Measurements from ENCODE around the gene TMEM131L.
"Not testable (repeated sequence)": the region's sequence is repeated elsewhere in the genome, so short reads cannot be mapped to it uniquely, and the experiment has no call there.

TMEM131L gene

GRCh38 chr4:153573221-153573620 lies 107.1 kb downstream of the TMEM131L start:
- DNase-seq (ENCODE audit: low spot score): no peak

- DNase-seq (ENCODE audit: low spot score): peak; percentile 60
Observed at GRCh38 chr4:153573881-153574802, 108.0 kb downstream of the TMEM131L start.

- DNase-seq (ENCODE audit: low spot score): no peak
Observed at GRCh38 chr4:153576443-153576774, 110.2 kb downstream of the TMEM131L start.

- DNase-seq (ENCODE audit: low spot score): no peak
Observed at GRCh38 chr4:153577053-153577452, 110.9 kb downstream of the TMEM131L start.

- DNase-seq (ENCODE audit: low spot score): no peak
Observed at GRCh38 chr4:153579410-153579809, 113.2 kb downstream of the TMEM131L start.

GRCh38 chr4:153579872-153580271 lies 113.7 kb downstream of the TMEM131L start:
- DNase-seq (ENCODE audit: low spot score): no peak

GRCh38 chr4:153582954-153583702 lies 117.0 kb downstream of the TMEM131L start:
- no peak for DNase-seq (ENCODE audit: low spot score)

GRCh38 chr4:153585026-153585425 lies 118.9 kb downstream of the TMEM131L start:
- no peak for DNase-seq (ENCODE audit: low spot score)

- DNase-seq (ENCODE audit: low spot score): no peak
Observed at GRCh38 chr4:153589703-153590595, 123.8 kb downstream of the TMEM131L start.

GRCh38 chr4:153591441-153591840 lies 125.3 kb downstream of the TMEM131L start:
- DNase-seq (ENCODE audit: low spot score): no peak

GRCh38 chr4:153592064-153592463 lies 125.9 kb downstream of the TMEM131L start:
- DNase-seq (ENCODE audit: low spot score): no peak

- no peak for DNase-seq (ENCODE audit: low spot score)
Observed at GRCh38 chr4:153593161-153593560, 127.0 kb downstream of the TMEM131L start.

GRCh38 chr4:153594210-153594609 lies 128.1 kb downstream of the TMEM131L start:
- no peak for DNase-seq (ENCODE audit: low spot score)

- peak; percentile 40 for DNase-seq (ENCODE audit: low spot score)
Observed at GRCh38 chr4:153595894-153596601, 129.9 kb downstream of the TMEM131L start.

GRCh38 chr4:153602758-153603157 lies 136.6 kb downstream of the TMEM131L start:
- DNase-seq (ENCODE audit: low spot score): no peak

- peak; percentile 5 for DNase-seq (ENCODE audit: low spot score)
Observed at GRCh38 chr4:153603258-153603657, 137.1 kb downstream of the TMEM131L start.

- DNase-seq (ENCODE audit: low spot score): no peak
Observed at GRCh38 chr4:153603835-153604234, 137.7 kb downstream of the TMEM131L start.

GRCh38 chr4:153609070-153609469 lies 142.9 kb downstream of the TMEM131L start:
- DNase-seq (ENCODE audit: low spot score): not testable (repeated sequence)

GRCh38 chr4:153610623-153611376 lies 144.6 kb downstream of the TMEM131L start:
- no peak for DNase-seq (ENCODE audit: low spot score)

GRCh38 chr4:153611679-153612078 lies 145.5 kb downstream of the TMEM131L start:
- no peak for DNase-seq (ENCODE audit: low spot score)

- DNase-seq (ENCODE audit: low spot score): no peak
Observed at GRCh38 chr4:153612878-153613277, 146.7 kb downstream of the TMEM131L start.

Data from activated CD4-positive, alpha-beta T cell treated with anti-CD3 and anti-CD28 coated beads, Interleukin-2, Interleukin-4, amounts not matched to agents 100 ng/mL and 50 ng/mL, durations not matched to agents 16 hours and 8 hours (primary cell).